Heart right ventricle (tissue), 16 donors: Measurements from ENCODE around the gene PSTPIP1. TPM values are rescaled to one million over a fixed set of nuclear protein-coding genes. Genes with fewer than 3 reads are reported as not detected.
A peak's percentile ranks its signal among the peaks of the same experiment; 100 is the strongest.

Experiments
- ATAC-seq, 8 donors: fragments of 200-7000 bp; cut with Tn5 transposase; one replicate each; pipeline ENCODE4 v1.9.1; 2020; ENCODE audit warnings: mild to moderate bottlenecking in 8 of 8, moderate library complexity in 8 of 8, moderate number of reproducible peaks in 1 of 8
- DNase-seq, 2 donors: peaks; one replicate each; pipeline ENCODE4 v3.0.0-alpha.2; 2020
- H3K27ac ChIP-seq, 10 donors: fragments of 200-600 bp; sonication (generic) in 2 of 10; one replicate each; pipeline versions ENCODE4 v1.5.0 to v1.8.0; 2020 to 2022; ENCODE audit warnings: mild to moderate bottlenecking in 3 of 10
- H3K27me3 ChIP-seq, 7 donors: fragments of 200-600 bp; one replicate each; pipeline ENCODE4 v1.8.0; 2021 to 2022; ENCODE audit warnings: mild to moderate bottlenecking in 2 of 7
- H3K36me3 ChIP-seq, 9 donors: fragments of 200-600 bp; sonication (generic) in 1 of 9; one replicate each; pipeline versions ENCODE4 v1.5.0 to v1.8.0; 2020 to 2022; ENCODE audit warnings: mild to moderate bottlenecking in 2 of 9
- H3K4me1 ChIP-seq, 9 donors: fragments of 200-600 bp; sonication (generic) in 1 of 9; one replicate each; pipeline versions ENCODE4 v1.5.0 to v1.8.0; 2020 to 2022; ENCODE audit warnings: mild to moderate bottlenecking in 4 of 9
- H3K4me3 ChIP-seq, 10 donors: fragments of 200-600 bp; sonication (generic) in 2 of 10; one replicate each; pipeline versions ENCODE4 v1.5.0 to v1.8.0; 2020 to 2022; ENCODE audit warnings: mild to moderate bottlenecking in 7 of 10, moderate library complexity in 2 of 10
- H3K9me3 ChIP-seq, 11 donors: fragments of 200-600 bp in 10 of 11; sonication (generic) in 2 of 11; one replicate each; pipeline versions ENCODE4 v1.5.0 to v1.8.0; 2013 to 2022; ENCODE audit warnings: mild to moderate bottlenecking in 2 of 11, control low read depth in 1 of 11, moderate library complexity in 1 of 11
- WGBS, 2 donors: extraction: QIAGEN DNeasy Blood & Tissue Kit; methylation state at CpG; one replicate each; pipeline ENCODE4 v1.1.7; 2013; ENCODE audit warnings: inconsistent platforms in 1 of 2; 5-methylcytosine and 5-hydroxymethylcytosine counted together
- intact Hi-C, 10 donors: fragments of 100-400 bp; cut with DNase I; formaldehyde crosslinking; loops; one replicate each; pipeline versions ENCODE4 v1.11.1 to v1.14.2; 2022
- polyA plus RNA-seq, 2 donors: library from polyadenylated mRNA; stranded (reverse); fragments of 200-250 nt; gene quantifications; one replicate each; pipeline ENCODE4 v1.2.3, GENCODE V29; 2013
- total RNA-seq, 10 donors: library from RNA; stranded (reverse); fragmentation: NEBNext Ultra II Directional in 3 of 10; extraction: Animal tissue kit (Norgen Biotek cat#: 25700) in 3 of 10; gene quantifications; one replicate each; pipeline versions ENCODE4 v1.2.1 to v1.2.4, GENCODE V29; 2021 to 2023
- TF ChIP-seq, protein P1 (sequence below), 9 donors: fragments of 200-600 bp; sonication (generic) in 2 of 9; IDR thresholded peaks; one replicate each; pipeline versions ENCODE4 v1.5.0 to v1.8.0; 2021 to 2022; ENCODE audit warnings: antibody characterized with exemption in 9 of 9, mild to moderate bottlenecking in 5 of 9, moderate library complexity in 1 of 9
- donor health status: Arrhythmogenic right ventricular cardiomyopathy.
- donor health status: ischemic (EF 13 %, LVEDD 7.1; RV severe dilation, severe dysfunction).
- donor health status: healthy with polysubstance abuse.
- donor health status: DM: no; HTN: yes; CAD: no.
- donor health status: DM: no; HTN: no; CAD: no.
- donor health status: ischemic (EF 25% LVEDD 6.9; RV normal size, moderate dysfunction).
- donor health status: ischemic (EF 25% LVEDD 5.7; RV mildly dilated, moderate dysfunction).
- donor health status: healthy.
- donor health status: DM: yes; HTN: yes; CAD: no.
- donor health status: Ischemic cardiomyopathy.
- donor health status: ischemic (EF 35%, LVEDD 5.7; RV mildly dilated, moderate dysfunction).
- donor health status: nonischemic (EF 11% LVEDD 7.7; RV severe dilation, severe dysfunction).
- donor health status: DM: yes; HTN: yes; CAD: no.
- donor health status: PGD.
- donor health status: ischemic (EF 29% LVEDD 5.4; RV normal size, mild dysfunction).
- donor health status: nonischemic (EF 23%, LVEDD 6.1; RV moderate dilation, normal function).

PSTPIP1 gene
- total and polyA plus RNA-seq, 12 donors: 1.3 to 10.4 (median 2.9) TPM; not detected in 1

DNA sequence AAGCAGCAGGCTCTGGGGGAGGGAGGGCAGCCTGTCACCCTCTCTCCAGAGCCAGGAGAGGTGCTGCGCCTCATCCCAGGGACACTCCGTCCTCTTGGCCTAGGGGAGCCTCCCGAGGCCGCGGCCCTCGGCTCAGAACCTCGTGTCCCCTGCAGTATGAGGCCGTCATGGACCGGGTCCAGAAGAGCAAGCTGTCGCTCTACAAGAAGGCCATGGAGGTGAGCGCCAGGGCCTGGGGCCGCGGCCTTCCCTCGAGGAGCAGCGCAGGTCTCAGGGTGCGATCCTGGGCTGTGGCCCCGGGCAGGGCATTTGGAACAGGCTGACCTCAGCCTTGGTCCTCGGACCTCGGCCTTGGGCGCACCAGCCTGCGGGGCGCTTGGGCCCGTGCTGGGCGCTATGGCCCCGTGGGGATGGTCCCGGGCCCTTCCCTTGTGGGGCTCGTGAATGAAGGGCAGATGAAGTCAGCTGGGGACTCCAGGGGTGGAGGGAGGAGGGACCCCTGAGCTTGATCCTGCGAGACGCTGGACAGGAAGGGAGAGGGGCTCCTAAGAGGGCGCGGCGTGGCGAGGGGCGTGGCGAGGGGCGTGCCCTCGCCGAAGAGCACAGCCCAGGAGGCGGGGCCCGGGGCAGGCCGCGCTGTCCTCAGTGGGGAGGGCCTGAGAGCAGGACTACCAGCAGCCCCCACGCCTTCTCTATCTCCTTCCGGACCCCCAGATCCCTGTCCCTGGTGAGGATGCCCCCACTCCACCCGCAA lies 32.9 kb downstream of the PSTPIP1 start:
- intact Hi-C loops: loop anchor here in 8 of 10 donors (5.0 to 10.0 kb wide), 5 partner anchors 53 to 517 kb away; no protein-coding TSS in a partner anchor

DNA sequence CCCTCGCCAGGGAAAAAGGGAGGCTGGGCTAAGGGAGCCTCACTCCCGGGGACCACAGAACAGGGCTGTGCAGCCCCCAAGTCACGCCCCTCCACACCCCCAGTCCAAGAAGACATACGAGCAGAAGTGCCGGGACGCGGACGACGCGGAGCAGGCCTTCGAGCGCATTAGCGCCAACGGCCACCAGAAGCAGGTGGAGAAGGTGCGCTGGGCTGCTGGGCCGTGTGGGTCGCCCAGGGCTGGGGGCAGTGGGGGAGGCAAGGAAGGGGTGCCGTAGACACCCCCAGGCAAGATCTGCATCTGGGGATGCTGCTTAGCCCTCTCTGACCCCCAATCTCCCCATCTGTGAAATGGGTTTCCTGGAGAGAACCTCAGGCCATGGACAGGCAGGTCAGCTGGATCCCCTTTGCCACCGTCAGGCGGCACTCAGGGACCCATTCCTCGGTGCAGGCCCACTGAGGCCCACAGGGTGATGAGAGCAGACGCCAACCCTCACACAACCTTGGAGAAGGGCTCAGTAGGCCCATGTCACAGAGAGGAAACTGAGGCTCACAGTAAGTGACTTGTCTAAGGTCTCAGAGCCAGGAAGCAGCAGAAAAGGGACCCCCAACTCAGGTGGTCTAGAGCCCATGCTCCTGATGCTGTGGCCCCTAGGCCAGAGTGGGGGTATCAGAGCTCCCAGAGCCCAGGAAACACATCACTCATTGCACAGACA lies 33.7 kb downstream of the PSTPIP1 start:
- Histone ChIP-seq H3K4me1 (peaks cover 0 to 21% (median 6%) of the 10 kb centered on the region in 9 donors), H3K9me3 (no peaks in the 10 kb centered on the region), H3K27ac (no peak overlapping the region), H3K27me3 (peaks cover 0 to 10% (median 0%) of the 10 kb centered on the region in 7 donors), H3K36me3 (peaks cover 0 to 79% (median 0%) of the 10 kb centered on the region in 9 donors), H3K4me3 (peak overlapping the region in 9 of 10 donors; percentile 8 to 44 (median 38))
- intact Hi-C loops: loop anchor here in 8 of 10 donors (5.0 to 10.0 kb wide), 5 partner anchors 54 to 516 kb away; no protein-coding TSS in a partner anchor
- no peak for ATAC-seq
- 38 to 47% methylated on average over 22 of the region's 22 CpGs for WGBS, 2 donors
- DNase-seq: no peak
- TF ChIP-seq, protein P1, sequence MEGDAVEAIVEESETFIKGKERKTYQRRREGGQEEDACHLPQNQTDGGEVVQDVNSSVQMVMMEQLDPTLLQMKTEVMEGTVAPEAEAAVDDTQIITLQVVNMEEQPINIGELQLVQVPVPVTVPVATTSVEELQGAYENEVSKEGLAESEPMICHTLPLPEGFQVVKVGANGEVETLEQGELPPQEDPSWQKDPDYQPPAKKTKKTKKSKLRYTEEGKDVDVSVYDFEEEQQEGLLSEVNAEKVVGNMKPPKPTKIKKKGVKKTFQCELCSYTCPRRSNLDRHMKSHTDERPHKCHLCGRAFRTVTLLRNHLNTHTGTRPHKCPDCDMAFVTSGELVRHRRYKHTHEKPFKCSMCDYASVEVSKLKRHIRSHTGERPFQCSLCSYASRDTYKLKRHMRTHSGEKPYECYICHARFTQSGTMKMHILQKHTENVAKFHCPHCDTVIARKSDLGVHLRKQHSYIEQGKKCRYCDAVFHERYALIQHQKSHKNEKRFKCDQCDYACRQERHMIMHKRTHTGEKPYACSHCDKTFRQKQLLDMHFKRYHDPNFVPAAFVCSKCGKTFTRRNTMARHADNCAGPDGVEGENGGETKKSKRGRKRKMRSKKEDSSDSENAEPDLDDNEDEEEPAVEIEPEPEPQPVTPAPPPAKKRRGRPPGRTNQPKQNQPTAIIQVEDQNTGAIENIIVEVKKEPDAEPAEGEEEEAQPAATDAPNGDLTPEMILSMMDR (IDR thresholded peaks at IDR 0.05): no peak

More for the DNA sequence above, 32.9 kb downstream of the PSTPIP1 start:
- Histone ChIP-seq H3K27ac (no peak overlapping the region), H3K9me3 (no peaks in the 10 kb centered on the region), H3K36me3 (peaks cover 0 to 72% (median 0%) of the 10 kb centered on the region in 9 donors), H3K27me3 (peaks cover 0 to 10% (median 0%) of the 10 kb centered on the region in 7 donors), H3K4me3 (peak overlapping the region in 9 of 10 donors; percentile 8 to 44 (median 38)), H3K4me1 (peaks cover 0 to 21% (median 6%) of the 10 kb centered on the region in 9 donors)
- peak in 7 of 8 donors; percentile 24 to 47 (median 35) for ATAC-seq
- no peak for DNase-seq
- WGBS, 2 donors: 42 to 43% methylated on average over 44 to 45 of the region's 45 CpGs
- TF ChIP-seq, protein P1 (IDR thresholded peaks at IDR 0.05): no peak

DNA sequence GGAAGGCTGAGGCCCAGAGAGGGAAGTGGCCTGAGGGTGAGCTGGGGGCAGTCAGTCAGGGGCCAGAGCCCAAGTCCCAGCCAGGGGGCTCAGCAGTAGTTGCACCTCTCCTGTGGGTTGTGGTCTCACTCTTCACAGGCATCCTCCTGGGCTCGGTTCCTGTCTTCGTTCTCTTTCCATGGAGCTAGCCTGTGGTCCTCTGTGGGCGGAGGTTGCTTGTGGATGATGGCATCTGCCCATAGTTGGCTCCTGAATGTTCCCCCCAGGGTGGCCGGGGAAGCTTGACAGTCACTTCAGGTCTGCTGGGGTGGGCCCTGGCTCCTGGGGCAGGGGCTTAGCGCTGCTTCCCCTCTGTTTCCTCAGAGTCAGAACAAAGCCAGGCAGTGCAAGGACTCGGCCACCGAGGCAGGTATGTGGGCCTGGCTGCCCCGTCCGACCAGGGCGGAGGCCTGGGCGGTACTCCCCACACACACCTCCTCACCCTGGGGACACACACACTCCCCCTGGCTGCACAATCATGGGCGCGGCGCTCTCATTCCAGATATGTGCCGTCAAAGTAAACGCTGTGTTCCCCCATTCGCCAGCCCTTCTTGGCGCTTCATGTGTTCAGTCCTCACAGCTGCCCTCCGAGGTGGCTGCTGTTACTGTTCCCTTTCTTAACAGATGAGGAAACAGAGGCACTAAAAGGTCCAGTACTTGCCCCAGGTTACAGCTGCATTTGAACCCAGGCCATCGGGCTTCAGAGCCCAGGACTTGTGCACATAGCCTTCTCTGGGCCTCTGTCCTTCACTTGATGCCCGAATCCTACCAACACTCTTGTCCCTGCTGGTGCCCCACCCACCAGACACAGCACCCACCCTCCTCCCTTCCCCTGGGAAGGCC lies 34.5 kb downstream of the PSTPIP1 start:
- no peak for ATAC-seq
- intact Hi-C loops: loop anchor here in 9 of 10 donors (5.0 to 10.0 kb wide), 5 partner anchors 55 to 515 kb away; no protein-coding TSS in a partner anchor
- DNase-seq: no peak

More for the DNA sequence above, 34.5 kb downstream of the PSTPIP1 start:
- no peak overlapping the region for H3K4me3 ChIP-seq
- peaks cover 0 to 10% (median 0%) of the 10 kb centered on the region in 7 donors for H3K27me3 ChIP-seq
- WGBS, 2 donors: 92% methylated on average over 21 of the region's 21 CpGs
- TF ChIP-seq, protein P1 (IDR thresholded peaks at IDR 0.05): no peak
- H3K27ac ChIP-seq: no peak overlapping the region
- peaks cover 0 to 85% (median 0%) of the 10 kb centered on the region in 9 donors for H3K36me3 ChIP-seq
- peaks cover 0 to 16% (median 3%) of the 10 kb centered on the region in 9 donors for H3K4me1 ChIP-seq
- no peaks in the 10 kb centered on the region for H3K9me3 ChIP-seq
